Body of pancreas (tissue), 4 donors: Measurements from ENCODE around the gene KIF23.

Experiments
- POLR2A ChIP-seq, 3 donors: fragments of 450-650 bp; IDR thresholded peaks; one replicate each; pipeline ENCODE4 v1.6.1; 2016; ENCODE audit warnings: antibody characterized with exemption in 3 of 3, mild to moderate bottlenecking in 2 of 3
- TF ChIP-seq, protein P1 (sequence below), 7 experiments: fragments of 450-650 bp in 4 of 7; fragments of 200-600 bp in 3 of 7; sonication (generic) in 3 of 7; IDR thresholded peaks; one replicate each; pipeline ENCODE4 v1.5.1; 2016 to 2019; ENCODE audit warnings: antibody characterized with exemption in 7 of 7

DNA sequence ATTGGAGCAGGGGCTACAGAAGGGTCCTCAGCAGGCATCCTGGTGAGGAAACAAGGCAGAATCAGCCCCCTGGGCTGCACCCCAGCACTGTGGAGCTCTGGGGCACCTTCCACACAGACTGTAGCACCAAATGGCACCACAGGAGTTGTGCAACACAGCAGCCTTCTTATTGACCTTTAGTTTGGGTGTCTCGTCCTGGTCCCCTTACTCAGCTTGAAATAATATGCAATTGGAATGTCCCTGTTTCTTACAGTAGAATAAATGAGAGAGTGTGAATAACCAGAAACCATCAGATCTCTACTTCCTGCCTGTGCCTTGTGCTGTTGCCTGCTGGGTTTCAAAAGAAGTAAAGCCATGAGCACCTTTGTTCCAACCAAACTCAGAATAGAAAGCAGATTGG, 82.9 kb downstream of the KIF23 start:
- TF ChIP-seq, protein P1, sequence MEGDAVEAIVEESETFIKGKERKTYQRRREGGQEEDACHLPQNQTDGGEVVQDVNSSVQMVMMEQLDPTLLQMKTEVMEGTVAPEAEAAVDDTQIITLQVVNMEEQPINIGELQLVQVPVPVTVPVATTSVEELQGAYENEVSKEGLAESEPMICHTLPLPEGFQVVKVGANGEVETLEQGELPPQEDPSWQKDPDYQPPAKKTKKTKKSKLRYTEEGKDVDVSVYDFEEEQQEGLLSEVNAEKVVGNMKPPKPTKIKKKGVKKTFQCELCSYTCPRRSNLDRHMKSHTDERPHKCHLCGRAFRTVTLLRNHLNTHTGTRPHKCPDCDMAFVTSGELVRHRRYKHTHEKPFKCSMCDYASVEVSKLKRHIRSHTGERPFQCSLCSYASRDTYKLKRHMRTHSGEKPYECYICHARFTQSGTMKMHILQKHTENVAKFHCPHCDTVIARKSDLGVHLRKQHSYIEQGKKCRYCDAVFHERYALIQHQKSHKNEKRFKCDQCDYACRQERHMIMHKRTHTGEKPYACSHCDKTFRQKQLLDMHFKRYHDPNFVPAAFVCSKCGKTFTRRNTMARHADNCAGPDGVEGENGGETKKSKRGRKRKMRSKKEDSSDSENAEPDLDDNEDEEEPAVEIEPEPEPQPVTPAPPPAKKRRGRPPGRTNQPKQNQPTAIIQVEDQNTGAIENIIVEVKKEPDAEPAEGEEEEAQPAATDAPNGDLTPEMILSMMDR (IDR thresholded peaks at IDR 0.05) = no peak
- TF ChIP-seq POLR2A (IDR thresholded peaks at IDR 0.05) = no peak
